ENCODE results near the gene EML4.
"Not testable (repeated sequence)": the region's sequence is repeated elsewhere in the genome, so short reads cannot be mapped to it uniquely, and the experiment has no call there.

Gene EML4

GRCh38 chr2:42331569-42332284 lies 162.6 kb downstream of the EML4 start:
- Histone ChIP-seq H3K27ac (no peak overlapping the region), H3K27me3 (ENCODE audit: control insufficient read depth, insufficient read depth, low read length) (no peaks in the 10 kb centered on the region), H3K4me3 (ENCODE audit: low read depth, low read length) (no peak overlapping the region), H3K4me1 (peaks cover 12% of the 10 kb centered on the region), H3K79me2 (no peaks in the 10 kb centered on the region), H3K36me3 (ENCODE audit: control insufficient read depth, insufficient read depth, low read length) (no peaks in the 10 kb centered on the region), H3K4me2 (ENCODE audit: low read length) (no peak overlapping the region), H3K9me3 (ENCODE audit: control insufficient read depth, low read length) (no peaks in the 10 kb centered on the region), H3K9ac (no peak overlapping the region), H2AFZ (no peak overlapping the region)
- TF ChIP-seq CTCF (IDR thresholded peaks at IDR 0.05): no peak

- Histone ChIP-seq H3K27ac (no peak overlapping the region), H3K4me1 (peaks cover 12% of the 10 kb centered on the region), H2AFZ (no peak overlapping the region), H3K9me3 (ENCODE audit: control insufficient read depth, low read length) (no peaks in the 10 kb centered on the region), H3K79me2 (no peaks in the 10 kb centered on the region), H3K4me3 (ENCODE audit: low read depth, low read length) (no peak overlapping the region), H3K27me3 (ENCODE audit: control insufficient read depth, insufficient read depth, low read length) (no peaks in the 10 kb centered on the region), H3K4me2 (ENCODE audit: low read length) (no peak overlapping the region), H3K9ac (no peak overlapping the region), H3K36me3 (ENCODE audit: control insufficient read depth, insufficient read depth, low read length) (no peaks in the 10 kb centered on the region)
- TF ChIP-seq CTCF (IDR thresholded peaks at IDR 0.05): no peak
Observed at GRCh38 chr2:42332575-42332974, 163.4 kb downstream of the EML4 start.

DNA sequence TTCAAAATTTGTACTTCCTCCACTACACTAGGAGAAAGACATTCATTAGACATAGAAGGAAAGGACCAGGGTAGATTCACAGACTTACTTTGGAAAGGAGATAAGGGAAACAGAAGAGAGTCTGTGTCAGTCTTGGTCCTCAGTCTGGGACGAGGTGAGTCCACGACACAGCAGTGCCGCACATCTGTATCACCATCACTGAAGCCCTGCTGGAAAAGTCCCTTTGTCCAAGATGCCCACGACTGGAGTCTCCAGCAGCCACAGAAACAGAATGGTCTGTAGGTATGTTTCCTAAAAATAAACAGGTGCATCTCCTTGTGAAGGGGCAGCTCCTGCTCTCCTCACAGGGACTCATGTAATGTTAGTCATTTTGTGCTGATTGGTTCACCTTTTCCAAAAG lies 164.4 kb downstream of the EML4 start:
- H3K36me3 ChIP-seq (ENCODE audit: control insufficient read depth, insufficient read depth, low read length): no peaks in the 10 kb centered on the region

DNA sequence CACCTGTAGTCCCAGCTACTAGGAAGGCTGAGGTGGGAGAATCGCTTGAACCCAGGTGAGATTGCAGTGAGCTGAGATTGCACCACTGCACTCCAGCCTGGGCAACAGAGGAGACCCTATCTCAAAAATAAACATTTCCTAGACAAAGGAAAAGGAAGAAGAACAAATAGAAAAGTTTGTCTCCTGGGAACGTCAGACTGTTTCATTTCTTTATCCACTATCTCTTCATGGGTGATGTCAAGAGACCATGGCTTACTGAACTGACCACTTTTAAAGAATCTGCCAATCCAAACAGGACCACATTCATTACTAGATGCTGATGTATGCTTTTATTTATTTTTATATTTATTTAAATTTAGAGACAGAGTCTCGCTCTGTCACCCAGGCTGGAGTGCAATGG lies 165.1 kb downstream of the EML4 start:
- no peak overlapping the region for H2AFZ ChIP-seq
- H3K9ac ChIP-seq: no peak overlapping the region
- no peaks in the 10 kb centered on the region for H3K27me3 ChIP-seq (ENCODE audit: control insufficient read depth, insufficient read depth, low read length)
- H3K9me3 ChIP-seq (ENCODE audit: control insufficient read depth, low read length): no peaks in the 10 kb centered on the region
- no peak overlapping the region for H3K4me3 ChIP-seq (ENCODE audit: low read depth, low read length)
- H3K4me1 ChIP-seq: peaks cover 12% of the 10 kb centered on the region
- H3K79me2 ChIP-seq: no peaks in the 10 kb centered on the region
- no peak overlapping the region for H3K27ac ChIP-seq
- no peak overlapping the region for H3K4me2 ChIP-seq (ENCODE audit: low read length)
- no peak for TF ChIP-seq CTCF (IDR thresholded peaks at IDR 0.05)
- no peaks in the 10 kb centered on the region for H3K36me3 ChIP-seq (ENCODE audit: control insufficient read depth, insufficient read depth, low read length)

More for the DNA sequence above, 164.4 kb downstream of the EML4 start:
- Histone ChIP-seq H3K27me3 (ENCODE audit: control insufficient read depth, insufficient read depth, low read length) (no peaks in the 10 kb centered on the region), H3K27ac (no peak overlapping the region), H3K9ac (no peak overlapping the region), H3K4me2 (ENCODE audit: low read length) (no peak overlapping the region), H3K4me1 (peaks cover 12% of the 10 kb centered on the region), H3K9me3 (ENCODE audit: control insufficient read depth, low read length) (no peaks in the 10 kb centered on the region), H2AFZ (no peak overlapping the region), H3K4me3 (ENCODE audit: low read depth, low read length) (no peak overlapping the region), H3K79me2 (no peaks in the 10 kb centered on the region)
- no peak for TF ChIP-seq CTCF (IDR thresholded peaks at IDR 0.05)

DNA sequence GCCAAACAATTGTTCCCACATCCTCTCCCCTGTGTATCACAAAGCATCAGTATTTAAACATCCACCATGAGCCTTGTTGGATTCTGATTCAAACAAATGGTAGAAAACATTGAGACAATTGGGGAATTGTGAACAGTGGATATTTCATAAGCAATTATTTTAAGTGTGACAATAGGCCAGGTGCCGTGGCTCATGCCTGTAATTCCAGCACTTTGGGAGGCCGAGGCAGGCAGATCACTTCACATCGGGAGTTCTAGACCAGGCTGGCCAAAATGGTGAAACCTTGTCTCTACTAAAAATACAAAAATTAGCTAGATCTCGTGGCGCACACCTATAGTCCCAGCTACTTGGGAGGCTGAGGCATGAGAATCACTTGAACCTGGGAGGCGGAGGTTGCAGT lies 165.7 kb downstream of the EML4 start:
- H3K4me1 ChIP-seq: peaks cover 12% of the 10 kb centered on the region
- H3K4me3 ChIP-seq (ENCODE audit: low read depth, low read length); H3K36me3 ChIP-seq (ENCODE audit: control insufficient read depth, insufficient read depth, low read length); H3K27ac ChIP-seq; H3K79me2 ChIP-seq; H3K27me3 ChIP-seq (ENCODE audit: control insufficient read depth, insufficient read depth, low read length); H2AFZ ChIP-seq; H3K9ac ChIP-seq; H3K9me3 ChIP-seq (ENCODE audit: control insufficient read depth, low read length); H3K4me2 ChIP-seq (ENCODE audit: low read length): not testable (repeated sequence)
